ENCODE results near the gene TNRC6A.
"Not testable (repeated sequence)": the region's sequence is repeated elsewhere in the genome, so short reads cannot be mapped to it uniquely, and the experiment has no call there.

The TNRC6A gene

GRCh38 chr16:24820522-24820921 is 91.1 kb downstream of the TNRC6A start:
- DNase-seq: no peak

GRCh38 chr16:24821129-24821528 is 91.7 kb downstream of the TNRC6A start:
- no peak for DNase-seq

- DNase-seq: no peak
These were observed 93.1 kb downstream of the TNRC6A start for GRCh38 chr16:24822542-24822941.

GRCh38 chr16:24822974-24823373 is 93.5 kb downstream of the TNRC6A start:
- DNase-seq: no peak

GRCh38 chr16:24825696-24826095 is 96.2 kb downstream of the TNRC6A start:
- DNase-seq: no peak

- no peak for DNase-seq
These were observed 96.7 kb downstream of the TNRC6A start for GRCh38 chr16:24826096-24826690.

- no peak for DNase-seq
These were observed 97.5 kb downstream of the TNRC6A start for GRCh38 chr16:24826817-24827566.

GRCh38 chr16:24829153-24829552 is 99.7 kb downstream of the TNRC6A start:
- DNase-seq: no peak

GRCh38 chr16:24833352-24833751 is 103.9 kb downstream of the TNRC6A start:
- no peak for DNase-seq

- DNase-seq: no peak
These were observed 105.2 kb downstream of the TNRC6A start for GRCh38 chr16:24834459-24835335.

GRCh38 chr16:24836836-24837235 is 107.4 kb downstream of the TNRC6A start:
- no peak for DNase-seq

- DNase-seq: no peak
These were observed 108.5 kb downstream of the TNRC6A start for GRCh38 chr16:24837969-24838368.

- no peak for DNase-seq
These were observed 109.3 kb downstream of the TNRC6A start for GRCh38 chr16:24838554-24839266.

- no peak for DNase-seq
These were observed 110.0 kb downstream of the TNRC6A start for GRCh38 chr16:24839347-24839972.

- DNase-seq: no peak
These were observed 111.8 kb downstream of the TNRC6A start for GRCh38 chr16:24841291-24841690.

GRCh38 chr16:24844101-24845030 is 114.9 kb downstream of the TNRC6A start:
- DNase-seq: no peak

- not testable (repeated sequence) for DNase-seq
These were observed 115.5 kb downstream of the TNRC6A start for GRCh38 chr16:24845031-24845365.

- DNase-seq: no peak
These were observed 116.5 kb downstream of the TNRC6A start, which contains the start of gene SLC5A11 for GRCh38 chr16:24845726-24846547. Gene SLC5A11, plus strand, starts transcription at chr16:24845963. Its CDS starts 12,681 bp downstream, at chr16:24858644.

- DNase-seq: no peak
These were observed 117.3 kb downstream of the TNRC6A start for GRCh38 chr16:24846548-24847357.

GRCh38 chr16:24847358-24847664 is 117.9 kb downstream of the TNRC6A start:
- DNase-seq: no peak

Data from NCI-H1105 (cell line).